NCI-H187 treated with DMSO at 0.1 percent for 48 hours (cell line): Measurements from ENCODE around the gene IRF8.
"Not testable (repeated sequence)": the region's sequence is repeated elsewhere in the genome, so short reads cannot be mapped to it uniquely, and the experiment has no call there.

Source experiments
- DNase-seq: peaks from one replicate; lab custom pipeline; 2025; lab: John Stamatoyannopoulos, UW

IRF8 gene

DNA sequence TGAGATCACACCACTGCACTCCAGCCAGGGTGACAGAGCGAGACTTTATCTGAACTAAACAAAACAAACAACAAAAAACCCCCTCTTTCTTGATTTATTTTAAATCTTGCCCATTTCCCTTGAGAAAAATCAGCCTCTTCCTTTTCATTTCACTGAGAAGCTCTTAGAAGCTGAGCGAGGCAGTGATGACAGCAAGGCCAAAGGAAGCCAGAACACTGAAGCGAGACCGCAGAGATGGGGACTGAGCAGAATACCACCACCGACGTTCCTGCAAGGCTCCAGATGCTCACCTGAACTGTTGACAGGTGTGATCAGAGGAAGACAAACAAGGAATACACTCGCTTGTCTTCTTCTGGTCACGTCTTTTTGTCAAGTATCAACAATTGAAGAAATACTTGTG is 30.5 kb upstream of the IRF8 start:
- DNase-seq = no peak

DNA sequence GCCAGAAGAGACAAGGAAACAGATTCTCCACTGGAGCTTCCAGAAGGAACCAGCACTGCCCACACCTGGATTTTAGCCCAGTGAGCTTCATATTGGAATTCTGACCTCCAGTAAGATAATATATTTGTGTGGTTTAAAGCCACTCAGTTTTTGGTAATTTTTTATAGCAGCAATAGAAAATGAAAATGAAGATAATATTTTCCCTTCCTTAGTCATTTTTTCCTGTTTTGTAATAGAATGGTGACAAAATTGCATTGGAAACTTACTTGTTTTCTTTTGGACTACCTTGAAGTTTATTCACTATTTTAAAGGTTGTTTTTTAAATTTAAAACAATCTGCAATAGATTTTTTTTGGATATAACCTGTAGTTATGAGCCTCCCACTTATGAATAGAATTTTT is 29.8 kb upstream of the IRF8 start:
- no peak for DNase-seq

DNA sequence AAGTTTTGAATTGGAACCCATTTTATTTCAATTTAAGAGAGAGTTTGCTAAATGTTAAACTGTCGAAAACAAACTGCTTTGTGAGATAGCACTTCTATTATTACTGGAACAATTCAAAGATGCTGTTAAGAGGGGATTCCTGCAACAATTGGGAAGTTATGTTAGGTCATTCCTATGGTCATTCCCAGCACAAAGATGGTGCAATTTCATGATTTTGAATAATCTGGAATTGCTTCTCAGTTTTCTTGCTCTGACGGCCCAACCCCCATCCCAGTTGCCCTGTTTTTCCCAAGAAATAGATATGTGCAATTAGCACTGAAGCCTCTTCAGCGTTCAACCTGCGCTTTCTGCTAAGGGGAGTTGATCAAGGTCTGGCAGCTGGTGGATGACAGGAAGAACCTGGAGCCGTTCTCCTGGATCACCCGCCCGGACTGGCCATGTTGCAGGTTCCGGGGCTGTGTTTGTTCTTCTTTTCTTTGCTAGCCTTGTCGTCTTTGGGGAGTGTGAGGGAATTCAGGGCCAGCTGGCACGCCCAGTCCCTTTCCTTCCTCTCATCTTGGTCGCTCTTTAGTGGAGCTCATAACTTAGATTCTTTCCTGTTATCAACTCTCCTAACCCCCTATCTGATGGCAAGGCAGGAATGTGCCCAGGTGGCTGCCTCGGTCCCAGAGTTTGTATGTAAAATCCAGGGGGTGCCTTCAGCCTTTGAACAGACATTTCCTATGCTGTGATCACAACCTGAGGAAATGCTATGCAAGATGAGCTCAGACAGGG is 29.0 kb upstream of the IRF8 start:
- DNase-seq = no peak

DNA sequence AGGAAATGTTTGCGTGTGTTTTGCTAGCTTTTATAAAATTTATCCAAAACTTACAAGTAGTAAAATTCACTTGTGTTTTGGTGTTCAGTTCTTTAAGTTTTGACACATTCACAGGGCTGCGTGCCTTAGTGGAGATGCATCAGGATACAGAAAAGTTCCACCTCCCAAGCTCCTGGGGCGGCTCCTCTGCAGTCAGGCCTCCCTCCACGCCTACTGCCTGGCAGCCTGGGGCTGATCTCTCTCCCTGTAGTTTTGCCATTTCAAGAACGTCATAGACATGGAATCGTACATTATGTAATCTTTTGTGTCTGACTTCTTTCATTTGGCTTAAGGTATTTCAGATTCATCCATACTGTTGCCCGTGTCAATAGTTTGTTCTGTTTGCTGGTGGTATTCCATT is 27.2 kb upstream of the IRF8 start:
- no peak for DNase-seq

DNA sequence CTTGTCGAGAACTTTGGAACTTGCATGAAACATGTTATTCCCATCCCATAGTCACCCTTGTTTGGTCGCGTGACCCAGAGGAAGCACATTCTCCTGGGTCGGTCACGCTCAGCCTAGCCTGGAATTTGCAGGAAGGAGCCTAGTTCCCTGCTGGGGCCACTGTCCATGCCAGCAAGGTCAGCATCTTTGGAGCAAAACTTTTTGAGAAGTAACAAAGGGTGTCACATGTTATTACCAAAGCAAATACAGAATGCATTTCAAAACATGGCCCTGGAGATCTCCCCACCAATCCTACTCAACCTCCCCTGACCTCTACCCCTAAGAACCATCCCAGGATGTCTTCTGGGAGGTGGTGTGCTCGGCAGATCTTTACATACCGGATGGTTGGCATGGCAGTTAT is 26.2 kb upstream of the IRF8 start:
- DNase-seq = no peak

DNA sequence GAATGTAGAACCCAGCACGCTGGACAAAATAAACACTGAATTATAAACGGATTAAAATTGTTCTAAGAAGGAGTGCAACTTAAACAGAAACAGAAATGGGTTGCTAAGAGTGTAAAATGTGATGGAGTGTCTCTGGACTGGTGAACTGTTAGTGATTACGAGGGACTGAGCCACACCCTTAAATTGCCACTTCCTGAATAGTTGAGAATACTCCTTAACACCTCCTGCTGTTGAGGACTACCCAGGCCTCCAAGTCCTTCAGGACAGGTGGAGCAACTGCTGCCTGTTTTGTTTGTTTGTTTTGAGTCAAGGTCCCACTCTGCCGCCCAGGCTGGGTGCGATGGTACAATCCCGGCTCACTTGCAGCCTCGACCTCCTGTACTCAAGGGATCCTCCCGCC is 25.8 kb upstream of the IRF8 start:
- DNase-seq = no peak

DNA sequence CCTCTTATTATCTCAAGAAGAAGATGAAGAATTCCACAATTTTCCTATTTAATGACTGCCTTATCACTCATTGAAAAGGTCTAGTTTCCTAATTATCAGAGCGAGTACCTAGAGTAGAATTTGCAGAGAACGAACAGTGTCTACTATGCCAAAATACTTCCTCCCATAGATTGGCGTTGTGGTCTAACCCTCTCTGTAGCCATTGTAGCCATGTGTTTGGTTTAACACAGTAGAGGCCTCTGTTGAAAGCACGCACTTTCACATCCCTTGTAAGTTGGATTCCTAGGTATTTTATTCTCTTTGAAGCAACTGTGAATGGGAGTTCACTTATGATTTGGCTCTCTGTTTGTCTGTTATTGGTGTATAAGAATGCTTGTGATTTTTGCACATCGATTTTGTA is 24.9 kb upstream of the IRF8 start:
- DNase-seq = not testable (repeated sequence)

DNA sequence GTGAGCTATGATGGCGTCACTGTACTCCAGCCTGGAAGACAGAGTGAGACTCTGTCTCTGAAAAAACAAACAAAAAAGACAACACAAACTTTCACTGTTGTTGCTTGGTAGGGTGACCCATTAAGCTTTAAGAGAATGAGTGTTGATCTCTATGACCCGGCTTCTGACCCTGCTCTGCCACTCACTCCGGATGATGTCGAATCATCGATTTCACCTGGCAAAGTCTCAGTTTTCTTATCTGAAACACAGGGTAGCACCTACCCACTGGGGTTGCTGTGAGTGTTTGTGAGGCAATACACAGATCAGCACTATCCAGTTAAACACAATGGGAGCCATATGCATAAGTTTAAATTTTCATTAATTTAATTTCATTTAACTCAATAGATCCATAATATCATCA is 20.6 kb upstream of the IRF8 start:
- DNase-seq = no peak

DNA sequence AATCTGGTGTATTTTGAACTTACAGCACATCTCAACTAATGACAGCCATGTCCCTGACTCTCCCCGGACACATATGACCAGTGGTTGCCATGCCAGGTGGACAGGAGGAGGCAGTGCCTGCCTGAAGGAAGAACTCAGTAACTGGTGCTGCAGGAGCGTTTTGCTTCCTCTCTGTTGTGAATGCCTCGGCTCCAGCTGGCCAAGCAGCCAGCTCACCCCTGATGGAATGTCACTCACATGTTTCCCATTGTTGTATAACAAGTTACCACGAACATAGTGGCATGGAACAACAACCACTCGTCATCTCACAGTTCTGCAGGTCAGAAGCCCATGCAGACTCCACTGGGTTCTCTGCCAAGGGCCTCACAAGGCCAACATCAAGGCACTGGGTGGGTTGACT is 20.1 kb upstream of the IRF8 start:
- no peak for DNase-seq

DNA sequence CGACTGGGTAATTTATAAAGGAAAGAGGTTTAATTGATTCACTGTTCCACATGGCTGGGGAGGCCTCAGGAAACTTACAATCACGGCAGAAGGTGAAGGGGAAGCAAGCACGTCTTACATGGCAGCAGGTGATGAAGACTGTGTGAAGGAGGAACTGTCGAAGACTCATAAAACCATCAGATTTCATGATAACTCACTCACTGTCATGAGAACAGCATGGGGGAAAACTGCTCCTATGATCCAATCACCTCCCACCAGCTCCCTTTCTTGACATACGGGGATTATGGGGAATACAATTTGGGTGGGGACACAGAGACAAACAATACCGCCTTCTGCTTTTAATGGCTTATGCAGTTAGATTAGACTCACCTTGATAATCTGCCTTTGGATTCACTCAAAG is 19.4 kb upstream of the IRF8 start:
- no peak for DNase-seq

DNA sequence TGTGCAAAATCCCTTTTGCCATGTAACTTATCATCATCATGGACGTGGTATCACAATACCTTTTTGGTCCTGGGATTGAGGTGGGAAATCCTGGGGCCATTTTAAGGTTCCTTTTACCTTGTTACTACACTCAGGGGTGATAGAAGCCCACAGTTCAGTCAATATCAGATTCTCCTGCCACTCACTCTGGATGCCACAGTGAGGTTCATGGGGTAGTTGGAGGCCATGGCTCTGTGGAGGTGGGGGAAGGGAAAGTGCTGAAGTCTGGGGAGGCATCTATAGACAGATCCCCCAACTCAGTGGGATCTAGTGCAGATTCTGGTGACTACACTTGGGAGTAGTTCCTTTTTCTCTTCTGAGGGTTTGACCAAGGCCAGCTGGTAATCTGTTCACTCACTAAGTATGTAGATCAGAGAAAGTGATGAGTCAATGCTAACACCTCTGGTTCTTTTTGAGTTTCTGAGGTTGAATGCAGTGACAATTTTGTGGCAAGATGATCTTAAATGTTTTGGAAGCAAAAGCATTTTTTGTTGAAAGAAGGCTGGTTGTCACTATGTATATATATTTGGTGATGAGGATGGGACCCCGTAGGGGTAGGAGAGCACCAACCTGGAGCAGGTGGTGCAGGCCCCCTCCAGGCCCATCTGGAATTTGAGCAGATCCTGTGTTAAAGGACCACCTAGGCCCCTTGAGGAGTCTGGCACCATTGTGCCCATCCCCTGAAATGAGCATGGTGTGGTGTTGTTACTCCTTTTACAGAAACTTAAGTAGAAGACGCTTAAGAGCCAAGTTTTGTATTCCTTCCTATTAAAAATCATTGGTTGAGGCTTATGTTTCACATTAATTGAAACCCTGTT is 18.8 kb upstream of the IRF8 start:
- DNase-seq = no peak

DNA sequence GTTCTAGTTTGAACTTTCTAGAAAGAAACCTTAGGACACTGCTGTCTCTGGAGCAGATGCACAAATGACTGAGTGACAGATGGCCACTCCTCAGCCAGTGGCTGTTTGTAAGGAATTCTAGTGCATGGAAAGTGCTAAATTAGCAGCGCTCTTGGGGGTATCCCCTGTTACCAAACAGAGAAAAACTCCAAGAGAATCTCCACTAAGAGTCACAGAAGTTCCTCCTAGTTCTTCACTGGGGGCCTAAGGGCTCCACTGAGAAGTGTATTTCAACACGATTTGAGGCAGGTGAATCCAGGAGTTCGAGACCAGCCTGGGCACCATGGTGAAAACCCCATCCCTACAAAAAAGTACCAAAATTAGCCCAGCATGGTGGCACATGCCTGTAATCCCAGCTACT is 18.1 kb upstream of the IRF8 start:
- no peak for DNase-seq

DNA sequence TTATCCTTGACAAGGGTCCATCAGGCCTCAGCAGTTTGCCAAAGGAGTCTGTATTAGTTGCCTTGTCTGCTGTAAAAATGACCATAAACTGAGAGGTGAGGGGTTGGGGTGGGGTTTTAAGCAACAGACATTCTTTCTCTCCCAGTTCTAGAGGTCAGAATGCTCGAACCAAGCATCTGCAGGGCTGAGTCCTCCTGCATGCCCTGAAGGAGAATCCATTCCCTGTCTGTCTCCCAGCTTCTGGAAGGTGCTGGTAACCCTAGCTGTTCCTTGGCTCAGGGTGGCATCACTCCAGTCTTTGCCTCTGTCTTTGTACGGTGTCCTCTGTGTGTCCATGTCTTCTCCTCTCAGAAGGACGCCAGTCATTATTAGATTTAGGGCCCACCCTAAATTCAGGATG is 17.5 kb upstream of the IRF8 start:
- DNase-seq = no peak

DNA sequence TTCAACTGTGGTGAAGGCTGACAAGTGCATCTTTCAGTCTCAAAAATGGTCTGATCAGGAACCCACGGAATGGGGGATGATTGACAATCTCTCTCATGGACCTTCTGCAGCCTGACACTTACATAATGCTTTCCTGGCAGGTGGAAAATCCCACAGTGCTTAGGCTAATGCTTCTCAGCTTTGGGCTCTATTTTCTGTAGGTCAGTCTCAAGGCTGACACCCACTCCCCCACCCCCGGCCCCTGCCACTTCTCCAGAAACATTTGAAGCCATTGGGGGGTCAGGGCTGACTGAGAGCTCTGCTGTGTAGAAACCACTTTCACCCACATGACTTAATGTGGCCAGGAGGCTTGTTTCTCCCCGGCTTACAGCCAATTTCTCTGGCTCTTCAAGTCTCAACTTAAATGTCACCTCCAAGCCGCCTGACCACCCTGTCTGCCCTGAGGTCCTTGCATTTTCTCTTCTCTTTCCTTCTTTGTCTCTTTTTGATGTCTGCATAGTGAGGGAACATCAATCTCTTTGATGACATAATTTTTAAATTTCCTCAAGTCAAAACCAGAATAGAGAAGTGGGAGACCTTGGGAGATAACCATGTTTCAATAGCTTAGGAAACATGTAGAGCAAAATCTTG is 16.7 kb upstream of the IRF8 start:
- DNase-seq = no peak

DNA sequence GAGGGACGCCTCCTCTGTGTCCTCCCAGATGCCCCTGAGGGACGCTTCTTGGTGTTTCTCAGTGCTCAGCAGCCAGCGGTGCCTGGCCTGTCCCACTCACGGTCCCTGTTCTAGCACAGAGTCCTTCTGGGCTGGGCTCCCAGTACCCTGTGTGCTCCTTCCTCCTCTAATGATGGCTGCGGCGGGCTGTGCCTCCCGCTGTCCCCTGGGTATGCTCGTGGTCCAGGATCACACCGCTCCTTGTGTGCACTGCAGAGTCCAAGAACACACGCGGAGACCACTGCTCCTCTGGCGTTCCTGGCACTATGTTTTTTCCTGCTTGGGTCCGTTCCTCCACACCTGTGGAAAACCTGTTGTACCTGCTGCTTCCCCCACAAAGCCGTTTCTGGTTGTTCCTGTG is 15.1 kb upstream of the IRF8 start:
- DNase-seq = no peak

DNA sequence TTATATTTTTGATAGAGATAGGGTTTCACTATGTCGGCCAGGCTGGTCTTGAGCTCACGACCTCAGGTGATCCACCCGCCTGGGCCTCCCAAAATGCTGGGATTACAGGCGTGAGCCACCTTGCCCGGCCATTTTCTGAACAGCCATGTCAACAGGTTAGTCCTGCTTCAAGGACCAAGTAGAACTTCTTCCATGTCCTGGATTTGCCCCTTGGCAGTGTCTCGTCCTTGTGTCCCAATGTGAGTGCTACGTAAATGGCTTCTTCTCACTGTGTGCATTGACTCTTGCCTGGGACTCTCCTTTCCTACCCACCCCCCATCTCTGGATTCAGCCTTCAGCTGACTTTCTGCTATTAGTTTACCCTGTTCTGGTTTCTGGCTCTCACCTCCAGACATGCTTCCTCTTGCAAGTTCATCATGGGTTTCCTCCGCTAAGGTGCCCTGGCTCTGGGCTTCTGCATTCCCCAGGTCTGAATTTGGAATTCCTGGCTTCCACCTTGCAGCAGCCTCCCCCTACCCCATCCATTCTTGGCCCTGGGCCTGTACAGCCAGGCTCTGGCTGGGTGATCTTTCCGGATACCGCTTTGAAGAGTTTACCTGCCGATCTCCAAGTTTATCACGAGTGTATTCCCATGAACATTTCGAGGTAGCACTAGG is 14.0 kb upstream of the IRF8 start:
- DNase-seq = no peak

DNA sequence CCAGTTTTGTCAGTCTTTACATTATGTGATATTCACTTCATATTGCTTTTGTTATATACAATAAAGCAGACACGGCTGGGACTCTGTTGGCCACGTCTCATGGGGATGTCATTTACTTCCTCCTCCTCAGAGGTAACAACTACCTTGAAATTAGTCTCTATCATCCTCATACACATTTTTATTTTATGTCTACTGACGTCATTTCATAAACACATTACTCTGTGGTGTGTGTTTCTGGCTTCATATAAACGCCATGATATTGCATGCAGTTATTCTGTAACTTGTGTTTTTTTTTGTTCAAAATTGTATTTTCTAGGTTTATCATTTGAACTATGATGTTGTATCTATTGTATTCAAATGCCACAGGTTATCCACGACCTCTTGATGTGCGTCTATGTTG is 13.4 kb upstream of the IRF8 start:
- DNase-seq = no peak

DNA sequence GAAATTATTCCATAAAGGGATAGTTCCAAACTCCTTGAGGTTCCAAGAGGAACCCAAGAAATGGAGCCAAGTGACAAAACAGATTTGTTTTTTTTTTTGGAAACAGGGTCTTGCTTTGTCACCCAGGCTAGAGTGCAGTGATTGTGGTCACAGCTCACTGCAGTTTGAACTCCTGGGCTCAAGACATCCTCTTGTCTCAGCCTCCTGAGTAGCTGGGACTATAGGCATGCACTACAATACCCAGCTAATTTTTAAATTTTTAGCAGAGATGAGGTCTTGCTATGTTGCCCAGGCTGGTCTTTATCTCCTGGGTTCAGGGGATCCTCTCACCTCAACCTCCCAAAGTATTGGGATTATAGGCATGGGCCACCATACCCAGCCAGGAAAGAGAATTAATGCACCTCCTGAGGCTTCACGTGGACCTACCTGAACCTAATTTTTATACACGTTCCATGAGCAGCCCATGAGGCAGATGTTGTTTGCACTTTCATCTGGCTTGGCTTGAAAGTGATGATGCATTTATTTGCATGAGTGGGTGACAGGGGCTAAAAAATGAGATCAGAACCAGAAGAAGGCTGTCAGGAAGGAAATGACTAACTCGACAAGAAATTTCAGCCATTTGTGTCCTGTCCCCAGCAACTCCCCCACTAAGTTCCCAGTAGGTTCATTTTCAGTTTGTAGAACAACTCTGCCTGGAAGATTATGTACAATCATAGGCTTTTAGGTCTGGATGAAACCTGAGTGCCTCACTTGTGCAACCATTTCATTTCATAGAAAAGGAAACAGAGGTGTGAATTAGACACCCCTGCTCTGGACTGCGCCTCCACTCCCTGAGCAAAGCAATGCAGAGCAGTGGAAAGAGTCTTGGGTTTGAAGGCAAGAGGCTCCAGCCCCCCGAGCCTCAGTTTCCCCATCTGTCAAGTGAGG is 10.3 kb upstream of the IRF8 start:
- no peak for DNase-seq

DNA sequence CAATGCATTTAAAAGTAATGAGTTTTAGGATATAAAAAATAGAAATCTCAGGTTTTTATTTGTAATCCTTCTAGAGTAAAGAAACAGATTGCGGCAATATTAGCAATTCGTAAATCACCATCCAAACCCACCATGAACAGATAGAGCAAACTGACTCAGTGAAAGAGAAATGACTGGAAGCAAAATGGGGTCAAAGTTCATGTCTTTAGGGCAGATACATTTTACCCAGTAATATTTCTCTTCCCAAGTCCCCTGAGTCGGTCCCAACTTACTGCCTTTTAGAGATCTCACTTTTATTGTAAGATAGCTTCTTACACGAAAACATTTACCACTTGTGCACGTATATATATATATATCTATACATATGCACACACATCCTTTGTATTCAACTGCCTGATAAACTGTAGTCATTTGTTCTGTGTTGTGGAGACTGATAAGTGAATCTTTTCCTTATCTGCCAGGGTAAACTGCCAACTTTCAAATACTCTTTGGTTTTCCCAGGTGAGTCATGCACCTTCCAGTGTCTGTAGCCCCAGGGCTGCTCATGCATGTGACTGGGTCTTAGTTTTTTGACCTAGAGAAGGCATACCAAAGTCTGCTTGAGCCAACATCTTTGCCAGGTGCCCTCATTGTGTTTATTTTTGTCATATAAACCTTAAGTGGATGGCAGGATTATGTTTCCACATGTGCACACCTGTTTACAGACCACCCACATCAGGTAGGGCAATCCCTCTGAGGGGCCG is 7.8 kb upstream of the IRF8 start:
- DNase-seq = no peak

DNA sequence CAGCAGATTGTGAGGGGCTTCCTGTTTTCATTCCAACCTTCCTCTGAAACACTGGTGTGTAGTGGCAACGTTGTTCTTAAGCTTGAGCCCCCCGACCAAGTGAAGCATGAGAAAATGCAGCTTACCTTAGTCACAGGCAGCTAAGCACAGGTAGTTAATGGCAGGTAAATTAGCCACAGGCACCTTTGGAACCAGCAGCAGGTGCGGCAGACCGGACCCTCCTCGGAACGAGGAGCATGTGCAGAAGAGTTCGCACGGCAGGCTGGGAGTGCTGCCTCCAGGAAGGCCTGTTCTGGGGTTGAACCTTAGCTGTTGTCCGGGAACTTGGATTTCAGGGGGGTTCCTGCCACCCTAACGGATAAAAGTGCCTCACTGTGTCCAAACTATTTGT is 7.2 kb upstream of the IRF8 start:
- DNase-seq = no peak

DNA sequence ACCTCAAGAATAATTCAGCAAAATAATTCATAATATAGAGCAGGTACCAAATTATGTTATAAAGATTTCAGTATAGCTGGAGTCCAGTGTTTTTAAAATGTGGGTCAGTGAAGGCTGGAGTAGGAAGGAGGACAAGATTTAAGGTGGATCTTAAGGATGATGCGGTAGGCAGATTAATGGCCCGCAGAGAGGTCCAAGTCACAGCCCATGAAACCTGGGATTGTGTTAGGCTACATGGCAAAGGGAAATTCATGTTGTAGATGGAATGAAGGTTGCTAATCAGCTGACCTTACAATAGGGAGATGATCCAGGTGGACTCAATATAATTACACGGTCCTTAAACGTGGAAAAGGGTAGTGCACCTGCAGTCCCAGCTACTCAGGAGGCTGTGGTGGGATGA is 6.2 kb upstream of the IRF8 start:
- DNase-seq = no peak
